Stimulated activated CD4-positive, alpha-beta T cell treated with anti-CD3 and anti-CD28 coated beads, TNF-alpha, amount 100 ng/mL, for 4 hours (primary cell): ENCODE results near the gene SLC26A3.

Source experiments
- DNase-seq, 3 experiments: peaks; one replicate each; pipeline ENCODE4 v3.0.0-alpha.2; 2020; ENCODE audit warnings: low read depth in 3 of 3

Gene SLC26A3

GRCh38 chr7:107816011-107816566 lies 13.1 kb upstream of the SLC26A3 start:
- DNase-seq, result no peak

DNA sequence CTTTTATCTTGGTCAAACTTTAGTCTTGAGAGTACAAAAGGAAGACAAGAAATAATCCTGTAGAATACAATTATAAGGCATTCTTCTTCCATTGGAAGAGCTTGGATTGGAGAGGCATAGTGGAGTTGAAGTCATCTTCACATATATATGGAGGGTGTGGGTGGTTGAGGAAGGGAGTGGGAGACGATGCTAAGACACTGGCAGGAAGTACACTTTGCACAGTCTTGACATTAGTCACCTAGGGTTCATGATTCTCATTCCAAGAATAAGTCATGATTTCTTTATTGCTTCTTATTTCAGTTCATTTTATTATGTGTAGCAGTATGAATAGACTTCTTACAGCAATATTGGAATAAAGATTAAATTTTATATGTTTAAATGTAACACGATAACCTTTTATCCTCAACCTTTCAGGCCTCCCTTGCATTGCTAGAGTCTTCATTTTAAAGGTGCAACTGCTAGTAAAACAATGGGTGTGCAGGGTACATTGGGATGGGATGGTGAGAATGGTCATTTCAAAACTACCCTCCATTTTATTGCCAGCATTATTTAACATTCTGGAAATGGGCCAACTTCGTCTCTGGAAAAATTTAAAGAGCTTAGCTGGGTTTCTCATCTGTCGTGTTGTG lies 12.3 kb upstream of the SLC26A3 start:
- DNase-seq, result no peak

- DNase-seq, result no peak
Measured at GRCh38 chr7:107813524-107813923, 10.5 kb upstream of the SLC26A3 start.

DNA sequence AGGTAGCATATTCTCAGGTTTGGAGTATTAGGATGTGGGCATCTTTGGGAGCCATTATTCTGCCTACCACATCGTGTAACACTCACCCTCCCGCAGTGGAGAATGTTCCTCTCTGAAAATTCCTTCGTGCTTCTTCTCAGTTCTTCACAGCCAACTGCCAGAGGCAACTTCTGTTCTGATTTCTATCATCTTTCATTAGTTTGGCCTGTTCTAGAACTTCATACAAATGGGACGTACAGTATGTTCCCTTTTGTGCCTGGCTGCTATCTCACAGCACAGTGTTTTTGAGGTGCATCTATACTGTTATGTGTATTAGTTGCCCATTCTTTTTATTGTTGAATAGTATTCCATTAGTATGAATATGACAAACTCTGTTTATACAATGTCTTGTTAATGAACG lies 8.9 kb upstream of the SLC26A3 start:
- DNase-seq, result no peak

GRCh38 chr7:107810626-107811025 lies 7.6 kb upstream of the SLC26A3 start:
- DNase-seq, result no peak

GRCh38 chr7:107809179-107809578 lies 6.2 kb upstream of the SLC26A3 start:
- no peak for DNase-seq

DNA sequence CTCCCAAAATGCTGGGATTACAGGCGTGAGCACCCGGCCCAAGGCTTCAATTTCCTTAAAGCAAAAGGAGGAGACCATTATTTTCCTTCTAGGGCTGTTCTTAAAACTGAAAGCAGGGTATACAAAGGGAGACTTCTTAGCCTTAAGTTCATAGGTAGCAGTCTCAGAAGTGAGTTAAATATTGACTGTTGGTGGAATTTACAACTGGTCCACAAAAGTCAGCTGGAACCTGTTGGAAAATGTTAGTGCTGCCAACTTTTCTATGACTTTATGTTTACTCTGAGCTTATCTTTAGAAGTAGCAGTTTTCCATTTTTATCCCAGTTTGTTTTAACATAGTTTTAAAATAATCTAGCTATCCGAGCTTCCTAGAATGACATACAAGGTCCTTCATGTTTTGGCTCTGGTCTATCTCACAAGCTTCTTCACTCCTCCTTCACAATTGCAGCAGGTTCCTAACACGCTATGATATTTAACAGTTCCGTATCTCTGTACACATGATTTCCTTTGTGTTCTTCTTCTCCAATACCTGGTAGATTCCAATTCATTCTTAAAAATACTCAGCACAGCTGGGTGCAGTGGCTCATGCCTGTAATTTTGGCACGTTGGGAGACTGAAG lies 3.3 kb downstream of the SLC26A3 start:
- DNase-seq, result no peak

- no peak for DNase-seq
Measured at GRCh38 chr7:107792364-107792763, 10.7 kb downstream of the SLC26A3 start.

- no peak for DNase-seq
Measured at GRCh38 chr7:107789647-107790046, 13.4 kb downstream of the SLC26A3 start.

GRCh38 chr7:107788662-107789061 lies 14.4 kb downstream of the SLC26A3 start:
- no peak for DNase-seq

DNA sequence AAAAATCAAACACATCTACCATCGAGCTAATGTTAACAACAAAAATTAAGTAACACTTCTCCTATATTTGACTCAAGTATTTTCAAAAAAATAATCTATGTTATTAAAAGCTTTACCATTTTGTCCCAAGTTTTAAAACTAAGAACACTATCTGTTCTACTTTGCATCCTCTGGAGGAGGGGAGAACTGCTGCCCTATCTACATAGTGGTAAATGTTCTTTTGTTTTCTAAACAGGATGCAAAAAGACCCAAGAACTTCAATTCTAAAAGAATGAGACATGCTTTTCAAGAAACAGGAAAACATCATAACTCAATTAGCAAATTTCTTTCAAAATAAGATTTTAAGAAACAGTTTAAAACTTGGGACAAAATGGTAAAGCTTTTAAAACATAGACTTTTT lies 14.8 kb downstream of the SLC26A3 start:
- DNase-seq, result no peak

GRCh38 chr7:107785926-107786325 lies 17.1 kb downstream of the SLC26A3 start:
- DNase-seq, result no peak

GRCh38 chr7:107785170-107785569 lies 17.9 kb downstream of the SLC26A3 start:
- DNase-seq, result no peak

GRCh38 chr7:107783648-107784047 lies 19.4 kb downstream of the SLC26A3 start:
- no peak for DNase-seq

GRCh38 chr7:107782374-107782773 lies 20.6 kb downstream of the SLC26A3 start:
- no peak for DNase-seq

GRCh38 chr7:107779647-107780099 lies 23.4 kb downstream of the SLC26A3 start:
- no peak for DNase-seq

DNA sequence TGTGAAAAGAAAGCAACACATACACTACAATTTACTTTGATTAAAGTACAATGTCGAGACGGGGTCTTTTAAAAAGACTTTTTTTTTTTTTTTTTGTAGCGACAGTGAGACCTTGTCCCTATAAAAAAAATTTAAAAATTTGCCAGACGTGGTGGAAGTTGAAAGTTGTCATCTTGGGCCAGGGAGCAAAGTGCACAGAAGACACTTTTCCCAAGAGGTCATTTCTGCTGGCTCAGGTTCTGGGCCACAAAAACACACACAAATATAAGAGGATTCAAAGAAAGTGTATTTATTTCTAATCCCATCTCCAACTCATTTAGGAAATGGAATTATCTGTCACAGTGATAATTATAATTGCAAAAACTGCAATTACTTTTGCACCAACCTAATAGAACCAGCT lies 24.7 kb downstream of the SLC26A3 start:
- DNase-seq, result no peak

DNA sequence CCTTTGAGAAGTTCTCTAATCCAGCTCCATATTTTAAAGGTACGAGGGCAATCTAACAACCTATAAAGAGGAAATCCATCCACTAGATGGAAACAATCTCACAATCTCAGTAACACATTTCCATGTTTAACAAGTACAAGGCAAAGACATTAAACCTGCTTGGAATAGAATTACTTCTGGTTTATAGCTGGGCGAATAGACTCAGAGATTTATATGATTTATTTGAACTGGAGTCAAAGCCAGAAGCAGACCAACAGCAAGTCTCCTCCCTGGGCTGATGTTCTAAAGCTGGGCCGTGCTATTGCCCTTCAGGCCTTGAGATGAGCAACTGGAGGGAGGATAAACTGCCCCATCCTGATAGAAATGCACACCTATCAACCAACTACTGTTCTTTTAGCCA lies 25.3 kb downstream of the SLC26A3 start:
- DNase-seq, result no peak

DNA sequence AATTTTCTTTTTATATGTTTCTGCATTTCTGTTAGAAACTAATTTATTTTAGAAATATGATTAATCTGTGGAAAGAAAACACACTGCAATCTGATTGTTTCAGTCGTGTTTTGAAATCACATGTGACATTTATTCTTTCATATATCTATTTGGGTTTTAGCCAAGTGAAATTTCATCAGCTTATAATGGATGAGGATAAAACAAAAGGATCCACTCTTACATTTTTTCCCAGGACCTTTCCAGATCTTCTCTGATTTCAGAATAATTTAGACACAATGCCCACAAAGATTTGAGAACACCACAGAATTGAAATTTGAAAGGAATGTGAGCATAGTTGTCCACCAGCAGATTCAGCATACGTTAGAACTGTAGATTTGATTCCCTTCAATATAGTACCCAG lies 30.0 kb downstream of the SLC26A3 start:
- no peak for DNase-seq

- no peak for DNase-seq
Measured at GRCh38 chr7:107768263-107768662, 34.8 kb downstream of the SLC26A3 start.

- DNase-seq, result no peak
Measured at GRCh38 chr7:107767391-107767790, 35.6 kb downstream of the SLC26A3 start.

DNA sequence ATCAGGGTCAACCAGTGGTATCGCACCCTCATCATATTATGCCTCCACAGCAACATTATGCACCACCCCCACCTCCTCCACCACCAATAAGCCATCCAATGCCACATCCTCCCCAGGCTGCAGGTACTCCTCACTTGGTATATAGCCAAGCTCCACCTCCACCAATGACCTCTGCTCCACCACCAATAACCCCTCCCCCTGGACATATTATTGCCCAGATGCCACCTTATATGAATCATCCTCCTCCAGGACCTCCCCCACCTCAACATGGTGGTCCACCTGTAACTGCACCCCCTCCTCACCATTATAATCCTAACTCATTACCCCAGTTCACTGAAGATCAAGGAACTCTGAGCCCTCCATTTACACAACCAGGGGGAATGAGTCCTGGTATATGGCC lies 44.4 kb downstream of the SLC26A3 start:
- DNase-seq, result no peak

DNA sequence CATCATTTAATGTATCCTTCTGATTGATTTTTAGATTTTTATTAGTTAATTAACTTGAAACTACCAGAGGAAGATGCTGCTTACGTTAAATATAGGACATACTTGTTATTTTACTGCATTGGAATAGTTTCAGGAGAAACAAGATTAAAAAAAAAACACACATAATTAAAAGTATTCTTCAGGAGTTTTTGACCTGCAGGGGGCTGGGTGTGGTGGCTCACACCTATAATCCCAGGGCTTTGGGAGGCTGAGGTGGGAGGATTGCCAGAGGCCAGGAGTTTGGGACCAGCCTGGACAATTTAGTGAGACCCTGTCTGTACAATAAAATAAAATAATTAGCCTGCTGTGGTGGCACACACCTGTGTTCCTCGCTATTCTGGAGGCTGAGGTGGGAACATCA lies 48.4 kb downstream of the SLC26A3 start:
- DNase-seq, result no peak

GRCh38 chr7:107751113-107751512 lies 51.9 kb downstream of the SLC26A3 start:
- no peak for DNase-seq
